SW 1271 (cell line): Measurements from ENCODE around the gene PGGHG.

Experiments
- DNase-seq, 2 experiments: peaks; one replicate each; lab custom pipeline; 2025; lab: John Stamatoyannopoulos, UW

The PGGHG gene

DNA sequence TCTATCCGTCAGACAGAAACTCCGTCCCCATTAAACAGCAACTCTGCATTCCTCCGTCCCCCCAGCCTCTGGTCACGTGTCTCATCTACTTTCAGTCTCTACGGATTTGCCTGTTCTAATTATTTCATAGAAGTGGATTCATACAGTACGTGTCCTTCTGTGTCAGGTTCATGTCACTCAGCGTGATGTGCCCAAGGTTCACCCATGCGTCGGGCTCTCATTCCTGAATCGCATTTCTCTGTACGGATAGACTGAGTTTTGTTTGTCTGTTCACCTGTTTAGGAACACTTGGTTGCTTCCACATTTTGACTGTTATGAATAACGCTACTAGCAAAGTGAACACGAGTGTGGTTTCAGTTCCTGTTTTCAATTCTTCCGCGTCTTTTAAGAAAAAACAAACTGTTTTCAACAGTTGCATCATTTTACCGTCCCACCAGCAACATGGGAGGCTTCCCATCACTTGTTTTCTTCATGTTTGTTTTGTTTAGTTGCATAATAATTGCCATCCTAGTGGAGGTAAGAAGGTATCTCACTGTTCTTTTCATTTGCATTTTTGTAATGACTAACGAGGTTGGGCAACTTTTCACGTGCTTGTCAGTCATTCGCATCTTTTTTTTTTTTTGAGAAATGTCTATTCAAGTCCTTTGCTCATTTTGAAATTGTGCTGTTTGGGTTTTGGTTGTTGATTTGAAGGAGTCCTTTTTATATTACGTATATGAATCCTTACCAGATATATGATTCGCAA lies 19.6 kb upstream of the PGGHG start:
- no peak for DNase-seq

DNA sequence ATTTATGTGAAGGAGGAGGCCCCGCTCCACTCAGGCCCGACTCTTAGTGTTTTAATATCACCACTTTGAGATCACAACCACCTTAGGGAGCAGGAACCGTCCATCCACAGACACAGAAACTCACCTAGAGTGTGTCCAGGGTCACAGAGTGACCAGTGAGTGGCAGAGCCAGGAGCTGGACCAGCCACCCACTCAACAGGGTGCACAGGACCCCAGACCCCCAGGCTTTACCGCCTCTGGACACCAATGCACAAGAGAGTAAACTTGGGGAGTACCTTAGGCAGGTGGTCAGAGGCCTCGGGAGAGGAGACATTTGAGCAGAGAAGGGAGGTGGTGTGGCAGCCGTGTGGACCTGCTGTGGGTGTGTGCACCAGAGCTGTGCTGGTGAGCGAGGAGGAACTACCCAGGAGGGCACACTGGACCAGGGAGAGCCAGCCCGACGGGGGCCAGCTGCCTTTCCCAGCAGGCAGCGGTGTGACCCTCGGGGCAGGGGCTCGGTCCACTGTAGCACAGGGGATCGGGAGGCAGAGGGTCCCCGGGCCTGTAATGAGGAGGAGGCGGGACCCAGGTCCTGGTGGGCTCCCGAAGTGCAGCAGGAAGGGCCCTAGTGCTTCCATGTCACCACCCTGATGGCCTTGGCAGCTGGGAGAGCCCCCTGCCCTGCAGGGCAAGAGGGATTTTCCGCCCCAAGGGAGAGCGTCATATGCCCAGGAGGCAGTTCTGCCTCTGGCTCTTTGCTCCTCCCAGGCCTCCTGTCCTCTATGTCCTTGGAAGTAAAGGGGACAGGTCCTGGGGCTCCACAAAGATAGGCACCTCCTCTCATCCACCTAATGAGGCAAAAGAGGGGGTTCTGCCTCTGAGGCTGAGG lies 18.2 kb upstream of the PGGHG start:
- DNase-seq = no peak

DNA sequence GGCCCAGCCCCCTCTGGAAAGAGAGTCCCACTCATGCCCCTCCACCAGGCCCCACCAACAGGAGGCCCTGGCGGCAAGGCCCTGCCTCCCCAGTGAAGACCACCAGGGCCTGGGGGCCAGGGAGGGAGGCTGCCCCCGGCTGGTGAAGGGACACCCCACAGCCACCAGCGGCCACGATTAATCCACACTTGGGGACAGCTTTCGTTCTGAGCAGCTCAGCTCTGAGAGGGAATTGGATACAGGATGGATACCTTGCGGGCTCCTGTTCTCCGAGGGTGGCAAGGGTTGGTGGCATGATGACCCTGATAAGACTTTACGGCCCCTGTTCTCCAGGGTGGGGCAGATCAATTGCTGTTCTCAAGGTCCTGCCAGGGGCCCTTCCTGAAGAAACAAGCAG lies 17.6 kb upstream of the PGGHG start:
- DNase-seq = no peak

DNA sequence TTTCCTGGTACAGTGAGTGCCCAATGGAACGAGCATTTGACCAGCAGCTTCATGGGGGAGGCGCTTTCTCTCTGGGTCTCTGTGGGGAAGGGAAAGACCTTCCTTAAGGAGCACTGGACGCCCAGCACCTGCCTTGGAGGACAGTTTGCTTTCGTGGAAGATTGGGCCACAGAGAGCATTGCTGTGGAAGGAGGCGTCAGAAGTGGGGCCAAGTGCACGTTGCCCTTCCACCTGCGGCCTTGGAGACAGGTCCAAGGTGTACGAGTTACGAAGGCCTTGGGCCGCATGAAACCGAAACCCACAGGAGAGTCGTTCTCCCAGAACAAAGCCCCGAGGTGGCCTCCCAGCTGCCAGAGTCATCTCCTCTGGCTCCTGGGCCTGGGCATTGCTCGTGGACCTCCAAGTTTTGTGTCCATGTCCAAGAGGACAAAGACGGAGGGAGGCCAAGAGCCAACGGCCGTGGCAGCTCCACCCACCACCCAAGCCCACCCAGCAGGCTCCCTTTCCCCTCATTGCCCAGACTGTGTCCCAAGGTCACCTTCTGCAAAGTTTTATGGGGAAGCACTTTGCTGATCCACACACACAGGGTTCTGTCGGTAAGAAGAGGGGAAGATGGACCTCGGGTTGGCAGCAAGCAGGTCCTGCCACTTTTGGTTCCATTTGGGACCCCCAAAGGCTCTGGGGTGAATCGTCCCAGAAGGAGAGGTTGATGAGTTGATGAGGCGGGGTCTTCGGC lies 16.6 kb upstream of the PGGHG start:
- no peak for DNase-seq

DNA sequence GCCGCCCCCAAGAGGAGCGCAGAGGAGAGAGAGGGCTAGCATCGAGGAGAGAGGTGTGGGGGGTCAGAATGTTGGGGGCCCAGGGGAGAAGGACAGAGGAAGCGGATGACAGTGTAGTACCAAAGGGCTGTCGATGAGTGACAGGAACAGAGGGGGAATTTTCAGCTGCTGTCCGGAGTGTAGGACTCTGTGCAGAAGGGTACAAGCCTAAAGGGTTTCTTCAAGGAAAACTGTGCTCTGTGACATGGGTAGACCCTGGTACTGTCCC lies 16.1 kb upstream of the PGGHG start:
- DNase-seq = no peak

DNA sequence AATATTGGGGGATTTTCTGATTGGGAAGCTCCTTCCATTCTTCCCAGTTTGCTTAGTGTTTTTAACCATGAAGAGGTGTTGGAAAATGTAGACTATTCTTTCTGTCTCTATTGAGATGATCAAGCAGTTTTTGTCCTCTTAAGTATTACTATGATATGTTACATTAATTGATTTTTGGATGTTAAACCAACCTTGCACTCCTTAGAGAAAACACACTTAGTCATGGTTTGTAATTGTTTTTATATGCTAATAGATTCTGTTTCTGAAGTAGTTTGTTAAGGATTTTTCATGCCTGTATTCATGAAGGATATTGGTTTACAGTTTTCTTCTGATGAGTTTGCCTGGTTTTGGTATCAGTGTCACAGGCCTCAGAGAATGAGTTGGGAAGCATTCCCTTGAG lies 12.7 kb upstream of the PGGHG start:
- DNase-seq = no peak

DNA sequence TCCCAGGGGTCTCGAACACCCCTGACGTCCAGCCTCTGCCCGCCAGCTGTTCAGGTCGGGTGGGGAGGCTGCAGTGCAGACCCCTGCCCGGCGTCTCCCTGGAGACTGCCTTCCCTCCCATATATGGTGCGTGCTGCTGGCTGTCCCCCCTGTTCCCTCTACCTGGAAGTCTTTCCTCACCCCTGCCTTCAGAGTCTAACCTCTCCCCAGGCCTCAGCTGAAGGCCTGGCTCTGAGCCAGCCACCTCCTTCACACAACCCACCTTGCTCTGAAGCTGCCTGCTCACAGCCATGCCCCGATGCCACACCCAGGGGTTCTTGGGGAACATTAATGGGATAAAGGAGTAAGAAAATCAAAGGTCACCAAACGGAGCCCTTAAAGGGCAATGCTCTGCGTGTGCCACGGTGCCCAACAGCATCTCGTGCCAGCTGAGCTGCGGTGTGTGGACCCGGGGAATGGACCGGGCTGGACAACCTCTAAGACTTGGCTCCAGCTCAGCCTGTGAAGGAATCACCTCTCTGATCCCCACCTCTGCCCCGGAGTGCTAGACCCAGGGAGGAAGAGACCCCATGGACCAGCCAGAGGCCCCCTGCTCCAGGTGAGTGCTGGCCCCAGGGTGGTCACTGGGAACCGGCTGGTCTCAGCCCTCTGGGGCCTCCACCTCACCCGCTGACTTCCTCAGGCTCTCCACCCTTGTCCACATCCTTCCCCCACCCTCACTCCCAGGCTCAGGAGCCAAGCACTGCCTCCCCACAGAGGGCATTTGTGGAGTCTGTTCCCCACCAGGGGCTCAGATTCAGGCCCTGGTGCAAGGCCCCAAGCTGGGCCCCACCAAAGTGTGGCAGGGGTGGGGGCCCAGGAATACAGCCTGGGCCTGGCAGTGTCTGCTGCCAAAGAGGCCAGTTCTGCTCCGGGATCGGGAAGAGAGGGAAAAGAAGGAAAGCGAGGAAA lies 10.7 kb upstream of the PGGHG start, which contains the start of gene NLRP6:
TSS of gene NLRP6 (plus strand) at position 407 of the 951 bp plus-strand sequence. CDS start at position 570, 163 bp downstream.
- DNase-seq = no peak

DNA sequence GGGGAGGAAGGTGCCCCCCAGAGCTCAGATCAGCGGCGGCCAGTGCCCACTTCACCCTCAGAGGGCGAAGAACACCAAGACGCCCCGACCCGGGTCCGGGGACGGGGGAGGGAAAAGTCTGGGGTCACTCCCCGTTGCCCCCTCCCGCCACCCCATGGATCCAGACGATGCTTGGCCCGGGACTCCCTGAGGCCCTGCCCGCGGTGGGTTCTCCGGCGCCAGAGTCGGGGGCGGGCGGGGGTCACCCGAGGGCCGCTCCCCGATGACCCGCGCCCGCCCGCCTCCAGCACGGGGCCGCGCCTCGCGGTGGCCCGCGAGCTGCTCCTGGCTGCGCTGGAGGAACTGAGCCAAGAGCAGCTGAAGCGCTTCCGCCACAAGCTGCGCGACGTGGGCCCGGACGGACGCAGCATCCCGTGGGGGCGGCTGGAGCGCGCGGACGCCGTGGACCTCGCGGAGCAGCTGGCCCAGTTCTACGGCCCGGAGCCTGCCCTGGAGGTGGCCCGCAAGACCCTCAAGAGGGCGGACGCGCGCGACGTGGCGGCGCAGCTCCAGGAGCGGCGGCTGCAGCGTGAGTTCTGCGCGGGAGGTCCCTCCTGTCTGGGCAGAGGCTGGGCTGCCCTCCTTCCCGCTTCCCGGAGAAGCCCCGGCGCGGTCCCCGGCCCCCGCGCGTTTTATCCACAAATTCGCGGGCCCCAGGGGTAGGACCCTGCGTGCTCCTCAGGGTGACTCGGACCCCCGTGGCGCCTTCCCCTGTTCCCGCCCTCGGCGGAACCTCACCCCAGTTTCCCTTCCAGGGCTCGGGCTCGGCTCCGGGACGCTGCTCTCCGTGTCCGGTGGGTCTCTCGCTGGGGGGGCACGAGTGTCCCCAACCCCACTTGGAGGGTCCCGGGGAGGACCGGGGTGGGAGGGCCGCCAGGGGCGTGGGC lies 9.6 kb upstream of the PGGHG start:
- no peak for DNase-seq

DNA sequence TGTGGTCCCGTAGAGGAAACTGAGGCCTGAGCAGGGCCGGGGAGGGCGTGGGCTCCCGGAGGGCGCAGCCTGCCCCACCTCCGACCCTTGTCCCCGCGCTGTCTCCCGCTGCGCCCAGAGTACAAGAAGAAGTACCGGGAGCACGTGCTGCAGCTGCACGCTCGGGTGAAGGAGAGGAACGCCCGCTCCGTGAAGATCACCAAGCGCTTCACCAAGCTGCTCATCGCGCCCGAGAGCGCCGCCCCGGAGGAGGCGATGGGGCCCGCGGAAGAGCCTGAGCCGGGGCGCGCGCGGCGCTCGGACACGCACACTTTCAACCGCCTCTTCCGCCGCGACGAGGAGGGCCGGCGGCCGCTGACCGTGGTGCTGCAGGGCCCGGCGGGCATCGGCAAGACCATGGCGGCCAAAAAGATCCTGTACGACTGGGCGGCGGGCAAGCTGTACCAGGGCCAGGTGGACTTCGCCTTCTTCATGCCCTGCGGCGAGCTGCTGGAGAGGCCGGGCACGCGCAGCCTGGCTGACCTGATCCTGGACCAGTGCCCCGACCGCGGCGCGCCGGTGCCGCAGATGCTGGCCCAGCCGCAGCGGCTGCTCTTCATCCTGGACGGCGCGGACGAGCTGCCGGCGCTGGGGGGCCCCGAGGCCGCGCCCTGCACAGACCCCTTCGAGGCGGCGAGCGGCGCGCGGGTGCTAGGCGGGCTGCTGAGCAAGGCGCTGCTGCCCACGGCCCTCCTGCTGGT lies 8.8 kb upstream of the PGGHG start:
- DNase-seq = no peak

DNA sequence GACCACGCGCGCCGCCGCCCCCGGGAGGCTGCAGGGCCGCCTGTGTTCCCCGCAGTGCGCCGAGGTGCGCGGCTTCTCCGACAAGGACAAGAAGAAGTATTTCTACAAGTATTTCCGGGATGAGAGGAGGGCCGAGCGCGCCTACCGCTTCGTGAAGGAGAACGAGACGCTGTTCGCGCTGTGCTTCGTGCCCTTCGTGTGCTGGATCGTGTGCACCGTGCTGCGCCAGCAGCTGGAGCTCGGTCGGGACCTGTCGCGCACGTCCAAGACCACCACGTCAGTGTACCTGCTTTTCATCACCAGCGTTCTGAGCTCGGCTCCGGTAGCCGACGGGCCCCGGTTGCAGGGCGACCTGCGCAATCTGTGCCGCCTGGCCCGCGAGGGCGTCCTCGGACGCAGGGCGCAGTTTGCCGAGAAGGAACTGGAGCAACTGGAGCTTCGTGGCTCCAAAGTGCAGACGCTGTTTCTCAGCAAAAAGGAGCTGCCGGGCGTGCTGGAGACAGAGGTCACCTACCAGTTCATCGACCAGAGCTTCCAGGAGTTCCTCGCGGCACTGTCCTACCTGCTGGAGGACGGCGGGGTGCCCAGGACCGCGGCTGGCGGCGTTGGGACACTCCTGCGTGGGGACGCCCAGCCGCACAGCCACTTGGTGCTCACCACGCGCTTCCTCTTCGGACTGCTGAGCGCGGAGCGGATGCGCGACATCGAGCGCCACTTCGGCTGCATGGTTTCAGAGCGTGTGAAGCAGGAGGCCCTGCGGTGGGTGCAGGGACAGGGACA lies 8.0 kb upstream of the PGGHG start:
- DNase-seq = no peak

DNA sequence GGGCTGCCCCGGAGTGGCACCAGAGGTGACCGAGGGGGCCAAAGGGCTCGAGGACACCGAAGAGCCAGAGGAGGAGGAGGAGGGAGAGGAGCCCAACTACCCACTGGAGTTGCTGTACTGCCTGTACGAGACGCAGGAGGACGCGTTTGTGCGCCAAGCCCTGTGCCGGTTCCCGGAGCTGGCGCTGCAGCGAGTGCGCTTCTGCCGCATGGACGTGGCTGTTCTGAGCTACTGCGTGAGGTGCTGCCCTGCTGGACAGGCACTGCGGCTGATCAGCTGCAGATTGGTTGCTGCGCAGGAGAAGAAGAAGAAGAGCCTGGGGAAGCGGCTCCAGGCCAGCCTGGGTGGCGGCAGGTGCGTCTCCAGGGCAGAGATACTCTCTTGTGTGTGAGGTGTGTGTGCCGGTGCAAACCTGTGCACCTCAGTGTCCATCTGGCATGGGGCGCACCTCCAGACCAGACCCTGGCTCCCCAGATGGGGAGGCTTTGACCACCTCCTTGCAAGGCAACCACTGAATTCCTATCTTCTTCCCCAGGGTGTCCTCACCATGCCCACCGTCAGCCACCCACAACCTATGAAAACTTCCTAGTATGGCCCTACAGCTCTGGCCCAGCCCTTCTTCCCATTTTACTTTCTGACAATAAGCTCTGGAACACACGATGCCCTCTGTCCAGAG lies 7.3 kb upstream of the PGGHG start:
- DNase-seq = no peak

DNA sequence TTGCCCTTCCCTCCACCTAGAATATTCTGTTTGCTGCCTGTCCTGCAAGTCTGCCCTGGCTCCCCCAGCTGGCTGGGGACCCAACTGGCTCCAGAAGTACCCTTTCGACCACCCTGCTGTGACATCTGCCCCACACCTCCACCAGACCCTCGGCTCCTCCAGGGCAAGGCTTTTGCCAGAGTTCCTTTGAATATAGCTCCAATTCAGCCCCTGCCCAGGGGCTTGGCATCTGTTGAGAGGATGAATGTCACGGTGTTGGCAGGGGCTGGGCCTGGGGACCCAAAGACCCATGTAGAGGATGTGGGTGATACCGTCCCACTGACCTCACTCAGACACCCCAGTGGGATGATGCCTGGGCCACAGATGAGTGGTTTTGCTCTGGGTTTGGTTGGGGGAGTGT lies 6.8 kb upstream of the PGGHG start:
- DNase-seq = no peak

DNA sequence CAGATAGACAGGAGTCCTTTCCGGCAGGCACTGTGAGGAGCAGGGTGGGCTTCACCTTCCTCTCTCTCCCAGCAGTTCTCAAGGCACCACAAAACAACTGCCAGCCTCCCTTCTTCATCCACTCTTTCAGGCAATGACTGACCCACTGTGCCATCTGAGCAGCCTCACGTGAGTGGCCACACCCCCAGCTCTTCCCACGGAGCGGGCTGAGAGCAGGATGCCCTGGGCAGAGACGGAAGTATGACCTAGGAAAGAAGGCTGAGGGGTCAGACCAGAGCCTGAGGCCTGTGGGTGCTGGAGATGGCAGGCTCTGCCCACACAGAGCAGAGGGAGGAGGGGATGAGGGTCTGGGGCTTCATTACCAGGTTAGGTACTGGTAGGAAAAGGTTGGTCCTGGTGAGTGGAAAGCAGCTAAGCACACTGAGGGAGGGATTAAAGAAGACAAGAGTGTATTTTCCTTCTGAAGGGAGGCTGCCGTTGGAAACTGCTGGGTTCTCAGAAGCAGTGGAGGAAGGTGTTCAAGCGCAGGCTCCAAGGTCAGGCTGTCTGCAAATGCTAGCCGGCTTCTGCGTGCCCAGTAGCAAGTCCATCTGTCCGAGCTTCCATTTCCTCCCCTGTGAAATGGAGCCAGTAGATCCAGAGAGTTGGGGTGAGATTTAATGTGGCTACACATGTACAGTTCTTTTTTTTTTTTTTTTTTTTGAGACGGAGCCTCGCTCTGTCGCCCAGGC lies 6.1 kb upstream of the PGGHG start:
- no peak for DNase-seq

DNA sequence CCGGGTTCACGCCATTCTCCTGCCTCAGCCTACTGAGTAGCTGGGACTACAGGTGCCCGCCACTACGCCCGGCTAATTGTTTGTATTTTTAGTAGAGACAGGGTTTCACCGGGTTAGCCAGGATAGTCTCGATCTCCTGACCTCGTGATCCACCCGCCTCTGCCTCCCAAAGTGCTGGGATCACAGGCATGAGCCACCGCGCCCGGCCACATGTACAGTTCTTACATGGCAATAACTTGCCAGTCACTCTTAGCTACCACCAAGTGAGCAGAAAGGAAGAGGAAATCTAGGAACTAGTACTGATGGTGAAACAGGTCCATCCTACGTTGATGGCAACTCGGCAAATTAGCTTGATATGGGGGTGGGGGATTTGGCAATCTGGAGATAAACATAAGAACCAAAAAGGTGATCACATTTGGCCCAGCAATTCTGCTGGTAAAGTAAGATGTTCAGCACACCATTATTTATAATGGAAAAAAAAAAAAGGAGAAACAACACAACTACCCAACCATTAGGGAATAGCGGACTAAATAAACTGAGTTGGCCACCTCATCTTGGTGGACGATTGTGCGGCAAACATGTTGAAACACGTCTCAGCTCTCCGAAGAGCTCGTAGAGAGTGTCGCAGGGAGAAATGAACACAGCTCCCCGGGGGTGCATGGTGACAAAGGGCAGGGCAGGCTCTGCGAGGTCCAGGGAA lies 5.4 kb upstream of the PGGHG start:
- DNase-seq = no peak

DNA sequence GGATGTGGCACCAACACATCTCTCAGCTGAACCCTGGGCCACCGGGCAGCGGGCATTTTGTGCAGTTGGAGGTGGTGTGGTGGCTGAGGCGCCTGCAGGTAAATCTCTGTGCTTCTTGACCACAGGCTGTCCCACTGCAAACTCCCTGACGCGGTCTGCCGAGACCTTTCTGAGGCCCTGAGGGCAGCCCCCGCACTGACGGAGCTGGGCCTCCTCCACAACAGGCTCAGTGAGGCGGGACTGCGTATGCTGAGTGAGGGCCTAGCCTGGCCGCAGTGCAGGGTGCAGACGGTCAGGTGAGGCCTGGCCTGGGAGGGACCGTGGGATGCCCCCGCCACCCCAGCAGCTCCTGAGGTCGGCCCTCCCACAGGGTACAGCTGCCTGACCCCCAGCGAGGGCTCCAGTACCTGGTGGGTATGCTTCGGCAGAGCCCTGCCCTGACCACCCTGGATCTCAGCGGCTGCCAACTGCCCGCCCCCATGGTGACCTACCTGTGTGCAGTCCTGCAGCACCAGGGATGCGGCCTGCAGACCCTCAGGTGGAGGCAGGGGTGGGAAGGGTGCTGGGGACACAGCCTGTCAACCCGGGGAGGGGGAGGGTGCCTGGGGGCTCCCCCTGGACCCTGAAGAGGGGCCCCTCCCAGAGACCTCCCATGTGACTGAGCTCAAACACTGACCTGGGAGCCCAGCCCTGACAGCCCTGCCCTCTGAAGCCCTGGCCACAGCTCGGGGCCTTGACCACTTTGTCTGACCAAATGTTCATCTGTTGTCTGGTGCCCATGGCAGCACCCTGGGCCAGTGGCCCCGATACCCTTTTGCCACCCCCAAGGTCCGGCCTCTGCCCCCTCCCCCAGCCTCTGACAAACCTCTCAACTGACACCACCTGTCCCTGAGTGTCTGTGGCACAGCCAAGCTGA lies 4.6 kb upstream of the PGGHG start:
- no peak for DNase-seq
